K562 (cell line): ENCODE measurements around the gene EPHA2. TPM values are rescaled to one million over a fixed set of nuclear protein-coding genes. Genes with fewer than 3 reads are reported as not detected.
A peak's percentile ranks its signal among the peaks of the same experiment; 100 is the strongest.

Experiments used
- ATAC-seq: fragments of 200-7000 bp; cut with Tn5 transposase; 3 replicates; pipeline ENCODE4 v1.9.1; 2020; ENCODE audit warnings: moderate library complexity
- BruUV-seq: library from RNA; stranded (reverse); fragments of 400-500 nt; replicated peaks from 2 replicates; lab custom pipeline; 2021; lab: Mats Ljungman, UMichigan
- CTCF ChIA-PET: fragments of 300-600 bp; formaldehyde crosslinking; extraction: SDS; loops from one replicate; lab custom pipeline; 2021; ENCODE audit warnings: low intra/inter-chr PET ratio; lab: Yijun Ruan, JAX
- POLR2A ChIA-PET: fragments of 300-600, 350-650 bp; sonication (Branson Sonifier 250); formaldehyde crosslinking; extraction: SDS; loops from one replicate; lab custom pipeline; 2021; ENCODE audit warnings: antibody characterized with exemption, inconsistent platforms; lab: Yijun Ruan, JAX
- DNase-seq, 4 experiments: peaks; one replicate each; pipeline versions ENCODE4 v3.0.0 to v3.0.0-alpha.2; 2011 to 2018; ENCODE audit warnings: low spot score in 3 of 4, mixed read lengths in 3 of 4; ENCODE audit errors: extremely low read depth in 1 of 4
- FAIRE-seq: peaks from 2 replicates; lab custom pipeline; 2011; peaks lifted over from hg19 to GRCh38; lab: Jason Lieb, UNC
- H2AFZ ChIP-seq: 2 replicates; pipeline ENCODE4 v1.6.0; 2011; ENCODE audit warnings: low read depth, low read length, control low read depth, inconsistent platforms
- H3K27ac ChIP-seq: fragments of 200-600 bp; 3 replicates; pipeline ENCODE4 v1.8.0; 2011; ENCODE audit warnings: low read depth, mild to moderate bottlenecking, control low read depth, inconsistent platforms, low read length, moderate library complexity, mixed read lengths; ENCODE audit errors: extremely low read depth
- H3K27me3 ChIP-seq, 2 experiments: fragments of 300-600 bp in 1 of 2; 2 replicates in 1 of 2; 3 replicates in 1 of 2; pipeline versions ENCODE4 v1.6.0 to v1.8.0; 2011; ENCODE audit warnings: inconsistent platforms in 2 of 2, low read length in 2 of 2, mild to moderate bottlenecking in 1 of 2, mixed read lengths in 1 of 2, moderate library complexity in 1 of 2; ENCODE audit not compliant: control insufficient read depth in 2 of 2, insufficient read depth in 2 of 2
- H3K36me3 ChIP-seq: fragments of 300-600 bp; 3 replicates; pipeline ENCODE4 v1.8.0; 2011; ENCODE audit warnings: mild to moderate bottlenecking, low read length, inconsistent platforms; ENCODE audit not compliant: control insufficient read depth, insufficient read depth
- H3K4me1 ChIP-seq, 2 experiments: fragments of 200-600 bp in 1 of 2; replicated peaks in 1 of 2; 2 replicates in 1 of 2; 3 replicates in 1 of 2; pipeline versions ENCODE4 v1.5.1 to v1.8.0; 2011; ENCODE audit warnings: inconsistent platforms in 2 of 2, low read length in 2 of 2, mild to moderate bottlenecking in 1 of 2, mixed read lengths in 1 of 2, moderate library complexity in 1 of 2; ENCODE audit not compliant: control insufficient read depth in 2 of 2, insufficient read depth in 2 of 2
- H3K4me2 ChIP-seq: 2 replicates; pipeline ENCODE4 v1.6.1; 2011; ENCODE audit warnings: low read length, control low read depth, inconsistent platforms, mixed read lengths; ENCODE audit not compliant: insufficient read depth
- H3K4me3 ChIP-seq: fragments of 200-600 bp; sonication (generic), shearing (Covaris generic); 2 replicates; pipeline ENCODE4 v1.5.1; 2016; ENCODE audit warnings: control low read depth, inconsistent platforms
- H3K79me2 ChIP-seq: fragments of 200-600 bp; 3 replicates; pipeline ENCODE4 v1.8.0; 2011; ENCODE audit warnings: low read length, inconsistent platforms; ENCODE audit not compliant: control insufficient read depth, insufficient read depth
- H3K9ac ChIP-seq, 2 experiments: 2 replicates each; pipeline versions ENCODE4 v1.6.0 to v1.6.1; 2011; ENCODE audit warnings: low read depth in 2 of 2, low read length in 2 of 2, control low read depth in 1 of 2, inconsistent platforms in 1 of 2, mild to moderate bottlenecking in 1 of 2, mixed read lengths in 1 of 2; ENCODE audit not compliant: insufficient read depth in 1 of 2
- H3K9me1 ChIP-seq: one replicate; pipeline ENCODE4 v1.6.0; 2011; ENCODE audit warnings: inconsistent platforms, mild to moderate bottlenecking, low read length, moderate library complexity; ENCODE audit not compliant: control insufficient read depth, insufficient read depth
- H3K9me3 ChIP-seq: replicated peaks from 2 replicates; pipeline ENCODE4 v1.5.1; 2011; ENCODE audit warnings: low read depth, low read length, inconsistent platforms; ENCODE audit not compliant: control insufficient read depth, insufficient read depth
- H4K20me1 ChIP-seq: replicated peaks from 2 replicates; pipeline ENCODE4 v1.6.1; 2011; ENCODE audit warnings: low read length, inconsistent platforms, mixed read lengths; ENCODE audit not compliant: control insufficient read depth, insufficient read depth
- BCOR ChIP-seq: fragments of 450-650 bp; IDR thresholded peaks from 2 replicates; pipeline ENCODE4 v1.6.1; 2016
- HBP1 ChIP-seq: fragments of 450-650 bp; formaldehyde crosslinking; IDR thresholded peaks from 2 replicates; pipeline ENCODE4 v1.4.0; 2022; ENCODE audit warnings: missing genetic modification characterization
- HDAC1 ChIP-seq, 2 experiments: fragments of 450-650 bp; IDR thresholded peaks; 2 replicates each; pipeline ENCODE4 v1.6.1; 2016 to 2017; ENCODE audit warnings: inconsistent platforms in 1 of 2, mild to moderate bottlenecking in 1 of 2, moderate library complexity in 1 of 2
- HDAC2 ChIP-seq: fragments of 450-650 bp; IDR thresholded peaks from 2 replicates; pipeline ENCODE4 v1.6.1; 2016; ENCODE audit warnings: mild to moderate bottlenecking
- KDM1A ChIP-seq, 2 experiments: fragments of 450-650 bp; IDR thresholded peaks; 2 replicates each; pipeline ENCODE4 v1.6.1; 2016; ENCODE audit warnings: mild to moderate bottlenecking in 2 of 2
- MAX ChIP-seq: sonication (generic); formaldehyde crosslinking; IDR thresholded peaks from 2 replicates; pipeline ENCODE4 v1.9.0; 2022; ENCODE audit warnings: mild to moderate bottlenecking, missing genetic modification reagents
- MED1 ChIP-seq: sonication (generic); formaldehyde crosslinking; IDR thresholded peaks from 2 replicates; pipeline ENCODE4 v1.8.1; 2023; ENCODE audit warnings: missing genetic modification reagents, borderline replicate concordance
- MTA3 ChIP-seq: fragments of 450-650 bp; formaldehyde crosslinking; IDR thresholded peaks from 2 replicates; pipeline ENCODE4 v1.6.1; 2017; ENCODE audit warnings: mild to moderate bottlenecking, borderline replicate concordance
- NR2C1 ChIP-seq, 2 experiments: fragments of 450-650 bp; IDR thresholded peaks; 2 replicates each; pipeline ENCODE4 v1.6.1; 2017; ENCODE audit warnings: mild to moderate bottlenecking in 2 of 2, antibody characterized with exemption in 1 of 2, inconsistent platforms in 1 of 2, missing compliant biosample characterization in 1 of 2, missing genetic modification characterization in 1 of 2
- RBM25 ChIP-seq: fragments of 200-400 bp; formaldehyde crosslinking; IDR thresholded peaks from 2 replicates; pipeline ENCODE4 v1.6.1; 2018; ENCODE audit warnings: low read length, low read depth, moderate library complexity; ENCODE audit not compliant: severe bottlenecking
- SMARCA5 ChIP-seq: fragments of 450-650 bp; IDR thresholded peaks from 2 replicates; pipeline ENCODE4 v1.6.1; 2016
- SP1 ChIP-seq: sonication (generic); formaldehyde crosslinking; IDR thresholded peaks from 2 replicates; pipeline ENCODE4 v1.8.1; 2022; ENCODE audit warnings: mild to moderate bottlenecking, missing genetic modification reagents
- TOE1 ChIP-seq, 2 experiments: fragments of 450-650 bp in 1 of 2; sonication (generic) in 1 of 2; formaldehyde crosslinking in 1 of 2; IDR thresholded peaks; 2 replicates each; pipeline versions ENCODE4 v1.7.1 to v1.8.0; 2016 to 2022; ENCODE audit warnings: borderline replicate concordance in 2 of 2, mild to moderate bottlenecking in 2 of 2, antibody characterized with exemption in 1 of 2, inconsistent platforms in 1 of 2, low read depth in 1 of 2, missing genetic modification reagents in 1 of 2, moderate library complexity in 1 of 2
- ZBTB1 ChIP-seq: sonication (generic); formaldehyde crosslinking; IDR thresholded peaks from 2 replicates; pipeline ENCODE4 v1.8.1; 2023; ENCODE audit warnings: missing genetic modification reagents, low read depth, mild to moderate bottlenecking, borderline replicate concordance
- ZBTB26 ChIP-seq: fragments of 450-650 bp; formaldehyde crosslinking; IDR thresholded peaks from 2 replicates; pipeline ENCODE4 v1.4.0; 2022; ENCODE audit warnings: missing genetic modification characterization
- ZC3H4 ChIP-seq: sonication (generic); formaldehyde crosslinking; IDR thresholded peaks from 2 replicates; pipeline ENCODE4 v1.9.0; 2021; ENCODE audit warnings: missing genetic modification reagents, borderline replicate concordance
- ZFP1 ChIP-seq: fragments of 450-650 bp; formaldehyde crosslinking; IDR thresholded peaks from 2 replicates; pipeline ENCODE4 v1.4.0; 2020; ENCODE audit warnings: mild to moderate bottlenecking, mixed read lengths
- ZKSCAN1 ChIP-seq: fragments of 150-350 bp; IDR thresholded peaks from 2 replicates; pipeline ENCODE4 v1.6.1; 2016; ENCODE audit warnings: low read depth, low read length
- ZNF253 ChIP-seq: fragments of 250-450 bp; sonication (Bioruptor Pico); conservative IDR thresholded peaks from 2 replicates; pipeline ENCODE4 v1.6.1; 2021; ENCODE audit warnings: mild to moderate bottlenecking
- ZNF561 ChIP-seq: fragments of 450-650 bp; formaldehyde crosslinking; conservative IDR thresholded peaks from 2 replicates; pipeline ENCODE4 v1.4.0; 2020; ENCODE audit warnings: mild to moderate bottlenecking, moderate library complexity
- WGBS: fragments of 100-300 bp; shearing (Covaris generic); methylation state at CpG from one replicate; pipeline ENCODE4 v1.1.6; 2016; ENCODE audit warnings: low coverage, mixed read lengths; ENCODE audit not compliant: insufficient coverage; ENCODE audit errors: missing lambda C conversion rate; 5-methylcytosine and 5-hydroxymethylcytosine counted together
- in situ Hi-C: fragments of 300-500 bp; cut with MboI; formaldehyde crosslinking; loops from 4 replicates; pipeline ENCODE4 v1.15.0; 2018; ENCODE audit warnings: inconsistent platforms, mixed read lengths
- intact Hi-C: fragments of 100-400 bp; cut with micrococcal nuclease; formaldehyde crosslinking; loops from 2 replicates; pipeline ENCODE4 v1.14.2; 2022
- polyA plus RNA-seq, 8 experiments: library from polyadenylated mRNA; depleted of rRNA in 4 of 8; stranded (reverse) in 5 of 8; unstranded in 3 of 8; fragments of >200 nt; fragmentation: Nextera tagmentation in 2 of 8; fragmentation: Illumina TruSeq in 1 of 8; extraction: Ambion mirVana in 2 of 8; extraction: Trizol in 1 of 8; gene quantifications; 2 replicates each; pipeline versions ENCODE4 v1.2.1 to v1.2.3, GENCODE V29; 2011 to 2014; ENCODE audit warnings: inconsistent platforms in 1 of 8, missing spikeins in 1 of 8
- total RNA-seq, 7 experiments: library from RNA; depleted of rRNA in 6 of 7; stranded (reverse); fragments of >200 nt in 6 of 7; fragmentation: Illumina TruSeq in 2 of 7; extraction: Trizol in 2 of 7; gene quantifications; 2 replicates each; pipeline versions ENCODE4 v1.2.1 to v1.2.3, GENCODE V29; 2011 to 2021; ENCODE audit warnings: low replicate concordance in 1 of 7

The EPHA2 gene
- total and polyA plus RNA-seq, 9 of the 15 experiments (the other 6 are each of a cell fraction or from before 2014, with no cell fraction given): 0.04 to 0.40 (median 0.07) TPM; not detected in 4

- ChIA-PET CTCF (no interaction called here), POLR2A (interaction anchor here (0.8 to 1.2 kb wide), 3 partner anchors 15 to 44 kb away, joined by 3 to 5 read pairs (median 4); no protein-coding TSS in a partner anchor)
- FAIRE-seq (no peak), DNase-seq (no peak), ATAC-seq (no peak)
- H3K4me2 ChIP-seq: no peak overlapping the region
- peak overlapping the region in 1 of 2 experiments; percentile 4; a peak in 1 of 4 replicates for H3K9ac ChIP-seq
- in situ Hi-C loops (no loop called here), intact Hi-C loops (no loop called here)
- no TSS peak for BruUV-seq
- H3K27ac ChIP-seq: no peak overlapping the region
- no peaks in the 10 kb centered on the region for H3K9me3 ChIP-seq
- WGBS: 46% methylated on average over 21 of the region's 21 CpGs
- H3K36me3 ChIP-seq: no peaks in the 10 kb centered on the region
- no peaks in the 10 kb centered on the region for H3K9me1 ChIP-seq
- no peak overlapping the region for H3K4me3 ChIP-seq
- no peaks in the 10 kb centered on the region for H4K20me1 ChIP-seq
- H3K4me1 ChIP-seq: peaks cover 0 to 21% of the 10 kb centered on the region in 2 experiments; a peak in 3 of 5 replicates
- H3K79me2 ChIP-seq: no peaks in the 10 kb centered on the region
- H2AFZ ChIP-seq: no peak overlapping the region
- H3K27me3 ChIP-seq: peaks cover 8 to 26% of the 10 kb centered on the region in 2 experiments; a peak in 4 of 5 replicates
- TF ChIP-seq SMARCA5 (peak; percentile 75), ZBTB1 (peak; percentile 96), ZNF561 (CRISPR knock-in tag) (no peak), HDAC1 (IDR thresholded peaks at IDR 0.05) (0 out of 4 replicates have a peak, but pooled peaks of 1 of the 2 experiments have one; percentile 30), TOE1 (IDR thresholded peaks at IDR 0.05; ENCODE audit: borderline replicate concordance) (0 out of 2 replicates have a peak, but pooled peaks have one; percentile 52), TOE1 (CRISPR knock-in tag; IDR thresholded peaks at IDR 0.05; ENCODE audit: borderline replicate concordance, low read depth) (no peak), ZC3H4 (CRISPR knock-in tag) (no peak), RBM25 (peak; percentile 74), ZKSCAN1 (peak; percentile 80; the same call in 1 of the 2 replicates), BCOR (peak; percentile 97), HBP1 (peak; percentile 69; the same call in 1 of the 2 replicates), MAX (0 out of 2 replicates have a peak, but pooled peaks have one; percentile 20), NR2C1 (IDR thresholded peaks at IDR 0.05) (no peak), NR2C1 (tag; IDR thresholded peaks at IDR 0.05) (no peak), ZFP1 (CRISPR knock-in tag) (no peak), HDAC2 (peak; percentile 69; the same call in 1 of the 2 replicates), MED1 (no peak), KDM1A (IDR thresholded peaks at IDR 0.05) (peak; percentile 75 to 89), MTA3 (no peak), ZNF253 (CRISPR knock-in tag) (no peak), SP1 (no peak), ZBTB26 (CRISPR knock-in tag) (0 out of 2 replicates have a peak, but pooled peaks have one; percentile 22)
Observed at GRCh38 chr1:16094453-16095158, 61.3 kb downstream of the EPHA2 start.
